H9 (cell line): ENCODE measurements around the gene CFAP298. TPM values are rescaled to one million over a fixed set of nuclear protein-coding genes. Genes with fewer than 3 reads are reported as not detected.

ENCODE experiments used
- DNase-seq: peaks from one replicate; pipeline ENCODE4 v3.0.0-alpha.2; 2017
- H2AFZ ChIP-seq: one replicate; pipeline ENCODE4 v1.6.1; 2013; ENCODE audit warnings: mild to moderate bottlenecking, low read length, control low read depth, moderate library complexity
- H2AK5ac ChIP-seq: 2 replicates; pipeline ENCODE4 v1.6.1; 2013; ENCODE audit warnings: low read length, control low read depth, mixed read lengths; ENCODE audit not compliant: insufficient read length
- H2BK120ac ChIP-seq: one replicate; pipeline ENCODE4 v1.6.1; 2013; ENCODE audit warnings: low read depth, mild to moderate bottlenecking, low read length, control low read depth, inconsistent platforms; ENCODE audit not compliant: poor library complexity, severe bottlenecking
- H2BK12ac ChIP-seq: 2 replicates; pipeline ENCODE4 v1.6.1; 2013; ENCODE audit warnings: low read length, control low read depth, mixed read lengths, low read depth; ENCODE audit not compliant: insufficient read length
- H2BK15ac ChIP-seq: 2 replicates; pipeline ENCODE4 v1.6.1; 2013; ENCODE audit warnings: low read depth, low read length, control low read depth
- H2BK20ac ChIP-seq: one replicate; pipeline ENCODE4 v1.6.1; 2013; ENCODE audit warnings: low read depth, mild to moderate bottlenecking, low read length, control low read depth, inconsistent platforms; ENCODE audit not compliant: poor library complexity, severe bottlenecking
- H2BK5ac ChIP-seq: 2 replicates; pipeline ENCODE4 v1.6.1; 2013; ENCODE audit warnings: low read length, control low read depth, mixed read lengths; ENCODE audit not compliant: insufficient read length
- H3K14ac ChIP-seq: 2 replicates; pipeline ENCODE4 v1.6.1; 2013; ENCODE audit warnings: low read length, control low read depth; ENCODE audit not compliant: insufficient read depth
- H3K18ac ChIP-seq: 2 replicates; pipeline ENCODE4 v1.6.1; 2013; ENCODE audit warnings: low read depth, mild to moderate bottlenecking, mixed read lengths, low read length, control low read depth; ENCODE audit not compliant: insufficient read length
- H3K23ac ChIP-seq: 2 replicates; pipeline ENCODE4 v1.6.1; 2013; ENCODE audit warnings: low read length, control low read depth, mixed read lengths, low read depth; ENCODE audit not compliant: insufficient read length
- H3K23me2 ChIP-seq: 2 replicates; pipeline ENCODE4 v1.6.1; 2013; ENCODE audit warnings: low read depth, mild to moderate bottlenecking, mixed read lengths, low read length, control low read depth; ENCODE audit not compliant: insufficient read length, poor library complexity, severe bottlenecking
- H3K27ac ChIP-seq: 2 replicates; pipeline ENCODE4 v1.5.1; 2013; ENCODE audit warnings: low read length, control low read depth, mixed read lengths, low read depth; ENCODE audit not compliant: insufficient read length
- H3K27me3 ChIP-seq: 2 replicates; pipeline ENCODE4 v1.6.1; 2013; ENCODE audit warnings: low read length, control low read depth, inconsistent platforms; ENCODE audit not compliant: insufficient read depth
- H3K4ac ChIP-seq: 2 replicates; pipeline ENCODE4 v1.6.1; 2013; ENCODE audit warnings: low read depth, mild to moderate bottlenecking, control low read depth, inconsistent platforms, low read length, moderate library complexity
- H3K4me1 ChIP-seq: 2 replicates; pipeline ENCODE4 v1.6.1; 2013; ENCODE audit warnings: low read length, control low read depth, inconsistent platforms; ENCODE audit not compliant: insufficient read depth
- H3K4me2 ChIP-seq: 2 replicates; pipeline ENCODE4 v1.6.1; 2013; ENCODE audit warnings: low read length, control low read depth, mixed read lengths; ENCODE audit not compliant: insufficient read length, insufficient read depth
- H3K56ac ChIP-seq: 2 replicates; pipeline ENCODE4 v1.6.1; 2013; ENCODE audit warnings: low read depth, mild to moderate bottlenecking, mixed read lengths, low read length, control low read depth; ENCODE audit not compliant: insufficient read length
- H3K79me1 ChIP-seq: 2 replicates; pipeline ENCODE4 v1.6.1; 2013; ENCODE audit warnings: low read depth, mild to moderate bottlenecking, moderate library complexity, low read length, control low read depth, inconsistent platforms; ENCODE audit not compliant: insufficient read depth, poor library complexity, severe bottlenecking
- H3K79me2 ChIP-seq: 2 replicates; pipeline ENCODE4 v1.6.1; 2013; ENCODE audit warnings: low read length, control low read depth, inconsistent platforms; ENCODE audit not compliant: insufficient read depth
- H3K9ac ChIP-seq: 2 replicates; pipeline ENCODE4 v1.6.1; 2013; ENCODE audit warnings: low read length, control low read depth, mixed read lengths; ENCODE audit not compliant: insufficient read length; ENCODE audit errors: extremely low read depth
- H3K9me3 ChIP-seq: one replicate; pipeline ENCODE4 v1.6.1; 2013; ENCODE audit warnings: low read depth, low read length, inconsistent platforms; ENCODE audit not compliant: control insufficient read depth
- H3T11ph ChIP-seq: one replicate; pipeline ENCODE4 v1.6.1; 2013; ENCODE audit warnings: mild to moderate bottlenecking, low read length, control low read depth, inconsistent platforms
- H4K20me1 ChIP-seq: one replicate; pipeline ENCODE4 v1.6.1; 2013; ENCODE audit not compliant: control insufficient read depth, insufficient read length, insufficient read depth
- H4K5ac ChIP-seq: 2 replicates; pipeline ENCODE4 v1.6.1; 2013; ENCODE audit warnings: low read depth, mild to moderate bottlenecking, mixed read lengths, low read length, control low read depth; ENCODE audit not compliant: insufficient read length
- H4K8ac ChIP-seq: replicated peaks from 2 replicates; pipeline ENCODE4 v1.6.1; 2013; ENCODE audit warnings: low read length, control low read depth, mixed read lengths, low read depth; ENCODE audit not compliant: insufficient read length
- H4K91ac ChIP-seq: 2 replicates; pipeline ENCODE4 v1.6.1; 2013; ENCODE audit warnings: low read depth, mild to moderate bottlenecking, moderate library complexity, mixed read lengths, low read length, control low read depth; ENCODE audit not compliant: insufficient read length
- H3K27ac Mint-ChIP-seq, 3 experiments: 2 replicates in 2 of 3; 3 replicates in 1 of 3; pipeline ENCODE4 v1.8.0; 2020 to 2021; ENCODE audit warnings: mixed read lengths in 3 of 3, mild to moderate bottlenecking in 1 of 3, moderate library complexity in 1 of 3
- H3K27me3 Mint-ChIP-seq: 2 replicates; pipeline ENCODE4 v1.8.0; 2021; ENCODE audit warnings: low read depth, mild to moderate bottlenecking, moderate library complexity, mixed read lengths
- H3K36me3 Mint-ChIP-seq, 3 experiments: 2 replicates in 2 of 3; 3 replicates in 1 of 3; pipeline ENCODE4 v1.8.0; 2020 to 2021; ENCODE audit warnings: low read depth in 3 of 3, mixed read lengths in 3 of 3; ENCODE audit not compliant: insufficient read depth in 1 of 3
- H3K4me1 Mint-ChIP-seq, 2 experiments: 2 replicates each; pipeline ENCODE4 v1.8.0; 2020; ENCODE audit warnings: mixed read lengths in 2 of 2
- H3K4me3 Mint-ChIP-seq, 2 experiments: 2 replicates in 1 of 2; 3 replicates in 1 of 2; pipeline ENCODE4 v1.8.0; 2020 to 2021; ENCODE audit warnings: mild to moderate bottlenecking in 2 of 2, mixed read lengths in 2 of 2, moderate library complexity in 1 of 2
- H3K9me3 Mint-ChIP-seq, 2 experiments: 2 replicates in 1 of 2; 3 replicates in 1 of 2; pipeline ENCODE4 v1.8.0; 2020; ENCODE audit warnings: mild to moderate bottlenecking in 2 of 2, mixed read lengths in 2 of 2, moderate library complexity in 1 of 2
- CTCF ChIP-seq: fragments of 200-600 bp; sonication (generic); conservative IDR thresholded peaks from 3 replicates; pipeline ENCODE4 v1.8.0; 2021; ENCODE audit warnings: antibody characterized with exemption, mild to moderate bottlenecking
- WGBS: extraction: QIAGEN DNeasy Blood & Tissue Kit; methylation state at CpG from one replicate; pipeline ENCODE4 v1.1.7; 2013; ENCODE audit warnings: missing lambda C conversion rate, low lambda C conversion rate, mixed read lengths; ENCODE audit not compliant: insufficient read length; ENCODE audit errors: extremely low coverage; 5-methylcytosine and 5-hydroxymethylcytosine counted together
- total RNA-seq: library from RNA; stranded (reverse); gene quantifications from 2 replicates; pipeline ENCODE4 v1.2.1, GENCODE V29; 2021

CFAP298 gene
- total RNA-seq, 1 experiment from 2014 or later = 81.8 TPM

- no peaks in the 10 kb centered on the region; the same call in 1 of the 2 replicates for H3K27me3 Mint-ChIP-seq
- no peak overlapping the region for H2BK120ac ChIP-seq
- H3K27ac ChIP-seq = no peak overlapping the region
- H2BK12ac ChIP-seq = no peak overlapping the region
- H4K91ac ChIP-seq = no peak overlapping the region
- no peak overlapping the region for H3K4me2 ChIP-seq
- H4K8ac ChIP-seq = no peak overlapping the region
- H2BK5ac ChIP-seq = no peak overlapping the region
- no peak for TF ChIP-seq CTCF
- no peaks in the 10 kb centered on the region for H4K20me1 ChIP-seq
- no peaks in the 10 kb centered on the region for H3K9me3 Mint-ChIP-seq
- no peak overlapping the region for H3K18ac ChIP-seq
- H3K36me3 Mint-ChIP-seq = peaks cover 26 to 48% (median 37%) of the 10 kb centered on the region in 3 experiments; a peak in 6 of 7 replicates
- H3K9ac ChIP-seq = no peak overlapping the region
- no peak for DNase-seq
- no peak overlapping the region for H3K14ac ChIP-seq
- H3K27ac Mint-ChIP-seq = no peak overlapping the region
- no peak overlapping the region for H4K5ac ChIP-seq
- H2BK20ac ChIP-seq = no peak overlapping the region
- no peak overlapping the region for H3T11ph ChIP-seq
- H3K4me3 Mint-ChIP-seq = no peak overlapping the region
- H3K23me2 ChIP-seq = no peaks in the 10 kb centered on the region
- no peak overlapping the region for H3K56ac ChIP-seq
- no peaks in the 10 kb centered on the region for H3K79me1 ChIP-seq
- H2BK15ac ChIP-seq = no peak overlapping the region
- WGBS = no CpG with 5 or more reads among the region's 6 CpGs
- H3K23ac ChIP-seq = no peak overlapping the region
- H2AK5ac ChIP-seq = no peak overlapping the region
- H3K27me3 ChIP-seq = no peaks in the 10 kb centered on the region
- no peaks in the 10 kb centered on the region for H3K9me3 ChIP-seq
- no peak overlapping the region for H3K4ac ChIP-seq
- H2AFZ ChIP-seq = no peak overlapping the region
- H3K79me2 ChIP-seq = no peaks in the 10 kb centered on the region
- peaks cover 10 to 15% of the 10 kb centered on the region in 2 experiments for H3K4me1 Mint-ChIP-seq
- H3K4me1 ChIP-seq = no peaks in the 10 kb centered on the region
Observed at GRCh38 chr21:32597205-32597604, 15.0 kb downstream of the CFAP298 start.
